Embryonic facial prominence (tissue), 1 donor: ENCODE results near the gene FOXL1.

ENCODE experiments used
- DNase-seq: peaks from one replicate; pipeline ENCODE4 v3.0.0-alpha.2; 2016; ENCODE audit errors: extremely low spot score

FOXL1 gene

GRCh38 chr16:86604436-86605193 is 26.3 kb downstream of the FOXL1 start:
- DNase-seq, result no peak

GRCh38 chr16:86605950-86606349 is 27.6 kb downstream of the FOXL1 start:
- DNase-seq, result no peak

GRCh38 chr16:86608301-86608747 is 30.0 kb downstream of the FOXL1 start:
- DNase-seq, result no peak

- no peak for DNase-seq
Observed at GRCh38 chr16:86609115-86609514, 30.8 kb downstream of the FOXL1 start.

- DNase-seq, result no peak
Observed at GRCh38 chr16:86609661-86610060, 31.3 kb downstream of the FOXL1 start.

GRCh38 chr16:86610779-86611524 is 32.6 kb downstream of the FOXL1 start:
- DNase-seq, result no peak

- DNase-seq, result no peak
Observed at GRCh38 chr16:86611525-86611855, 33.1 kb downstream of the FOXL1 start.

- DNase-seq, result no peak
Observed at GRCh38 chr16:86611941-86612340, 33.6 kb downstream of the FOXL1 start.

GRCh38 chr16:86614699-86615098 is 36.4 kb downstream of the FOXL1 start:
- DNase-seq, result no peak

- no peak for DNase-seq
Observed at GRCh38 chr16:86616906-86617305, 38.6 kb downstream of the FOXL1 start.

GRCh38 chr16:86618431-86619238 is 40.3 kb downstream of the FOXL1 start:
- DNase-seq, result no peak

- no peak for DNase-seq
Observed at GRCh38 chr16:86619239-86619794, 41.0 kb downstream of the FOXL1 start.

- DNase-seq, result no peak
Observed at GRCh38 chr16:86620184-86620583, 41.8 kb downstream of the FOXL1 start.

GRCh38 chr16:86621966-86622365 is 43.6 kb downstream of the FOXL1 start:
- no peak for DNase-seq

GRCh38 chr16:86622700-86623615 is 44.6 kb downstream of the FOXL1 start:
- DNase-seq, result no peak

- no peak for DNase-seq
Observed at GRCh38 chr16:86625029-86625428, 46.7 kb downstream of the FOXL1 start.

GRCh38 chr16:86625821-86626220 is 47.5 kb downstream of the FOXL1 start:
- no peak for DNase-seq

- DNase-seq, result no peak
Observed at GRCh38 chr16:86626284-86626683, 47.9 kb downstream of the FOXL1 start.

GRCh38 chr16:86626966-86627365 is 48.6 kb downstream of the FOXL1 start:
- no peak for DNase-seq

- no peak for DNase-seq
Observed at GRCh38 chr16:86628614-86629013, 50.3 kb downstream of the FOXL1 start.

- DNase-seq, result no peak
Observed at GRCh38 chr16:86630471-86630870, 52.1 kb downstream of the FOXL1 start.
